Activated effector memory CD4-positive, alpha-beta T cell treated with anti-CD3 and anti-CD28 coated beads, Interleukin-2, amount 50 U/mL, for 16 hours (primary cell): ENCODE results near the gene MSRB3.
"Not testable (repeated sequence)": the region's sequence is repeated elsewhere in the genome, so short reads cannot be mapped to it uniquely, and the experiment has no call there.

Source experiments
- DNase-seq: peaks from one replicate; pipeline ENCODE4 v3.0.0-alpha.2; 2020

Gene MSRB3

DNA sequence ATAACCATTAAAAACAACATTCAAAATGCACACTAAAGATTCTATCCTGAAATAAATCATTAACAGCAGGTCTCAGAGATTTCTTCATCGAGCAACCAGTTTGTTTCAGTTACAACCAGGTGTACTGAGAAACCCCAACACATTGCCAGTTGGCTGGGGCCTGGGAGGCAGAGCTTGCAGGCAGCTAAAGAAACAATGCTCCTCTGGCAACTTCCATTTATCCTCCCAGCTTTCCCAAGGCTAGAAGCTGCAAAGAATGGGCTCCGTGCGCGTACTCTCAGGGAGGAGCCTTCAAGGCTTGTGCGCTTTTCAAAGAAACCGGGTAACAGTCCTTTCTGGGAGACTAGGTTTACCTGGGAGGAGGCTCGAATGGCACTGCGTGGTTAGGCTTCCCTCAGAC lies 181.6 kb downstream of the MSRB3 start:
- no peak for DNase-seq

DNA sequence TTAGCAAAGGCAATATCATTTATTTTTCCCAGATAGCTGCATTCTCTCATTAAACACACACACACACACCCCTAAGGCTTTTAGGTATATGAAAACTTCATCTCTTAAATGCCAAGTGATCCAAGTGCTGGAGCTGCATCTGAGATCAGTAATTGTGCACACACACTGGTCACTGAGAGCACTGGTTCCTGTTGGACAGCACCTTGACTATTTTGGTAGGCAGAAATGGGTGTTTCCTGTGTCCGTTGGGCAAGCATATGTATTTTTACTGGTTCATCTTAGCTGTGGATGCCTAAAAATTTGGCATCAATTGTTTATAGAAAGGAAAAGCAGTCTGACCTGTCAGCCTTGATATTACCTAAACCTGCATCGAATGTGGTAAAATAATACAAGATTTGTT lies 182.5 kb downstream of the MSRB3 start:
- DNase-seq: no peak

DNA sequence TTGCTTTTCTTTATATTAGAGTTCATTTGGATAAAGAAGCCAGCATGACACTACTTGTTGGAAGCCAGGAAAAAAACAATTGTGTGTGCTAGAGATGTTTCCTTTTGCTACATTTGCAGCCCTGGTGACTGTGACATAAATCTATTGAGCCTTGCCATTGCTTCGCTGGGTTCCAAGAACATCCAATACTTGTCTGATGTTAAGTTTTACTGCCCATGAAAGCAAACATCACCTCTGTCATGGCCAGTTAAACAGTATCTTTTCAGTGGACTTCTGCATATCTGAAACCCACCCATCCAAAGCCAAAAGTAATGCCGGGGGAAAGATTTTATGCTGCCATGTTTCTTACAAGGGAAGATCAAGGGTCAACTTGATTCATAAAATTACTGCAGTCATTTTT lies 184.0 kb downstream of the MSRB3 start:
- DNase-seq: no peak

DNA sequence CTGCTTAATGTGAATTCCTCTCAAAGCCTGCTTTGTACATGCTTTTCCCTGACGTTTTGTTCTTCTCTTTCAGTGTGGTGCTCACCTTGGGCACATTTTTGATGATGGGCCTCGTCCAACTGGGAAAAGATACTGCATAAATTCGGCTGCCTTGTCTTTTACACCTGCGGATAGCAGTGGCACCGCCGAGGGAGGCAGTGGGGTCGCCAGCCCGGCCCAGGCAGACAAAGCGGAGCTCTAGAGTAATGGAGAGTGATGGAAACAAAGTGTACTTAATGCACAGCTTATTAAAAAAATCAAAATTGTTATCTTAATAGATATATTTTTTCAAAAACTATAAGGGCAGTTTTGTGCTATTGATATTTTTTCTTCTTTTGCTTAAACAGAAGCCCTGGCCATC lies 184.6 kb downstream of the MSRB3 start:
- DNase-seq: no peak

DNA sequence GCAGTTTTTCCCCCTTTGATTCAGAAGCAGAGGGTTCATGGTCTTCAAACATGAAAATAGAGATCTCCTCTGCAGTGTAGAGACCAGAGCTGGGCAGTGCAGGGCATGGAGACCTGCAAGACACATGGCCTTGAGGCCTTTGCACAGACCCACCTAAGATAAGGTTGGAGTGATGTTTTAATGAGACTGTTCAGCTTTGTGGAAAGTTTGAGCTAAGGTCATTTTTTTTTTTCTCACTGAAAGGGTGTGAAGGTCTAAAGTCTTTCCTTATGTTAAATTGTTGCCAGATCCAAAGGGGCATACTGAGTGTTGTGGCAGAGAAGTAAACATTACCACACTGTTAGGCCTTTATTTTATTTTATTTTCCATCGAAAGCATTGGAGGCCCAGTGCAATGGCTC lies 185.1 kb downstream of the MSRB3 start:
- DNase-seq: no peak

DNA sequence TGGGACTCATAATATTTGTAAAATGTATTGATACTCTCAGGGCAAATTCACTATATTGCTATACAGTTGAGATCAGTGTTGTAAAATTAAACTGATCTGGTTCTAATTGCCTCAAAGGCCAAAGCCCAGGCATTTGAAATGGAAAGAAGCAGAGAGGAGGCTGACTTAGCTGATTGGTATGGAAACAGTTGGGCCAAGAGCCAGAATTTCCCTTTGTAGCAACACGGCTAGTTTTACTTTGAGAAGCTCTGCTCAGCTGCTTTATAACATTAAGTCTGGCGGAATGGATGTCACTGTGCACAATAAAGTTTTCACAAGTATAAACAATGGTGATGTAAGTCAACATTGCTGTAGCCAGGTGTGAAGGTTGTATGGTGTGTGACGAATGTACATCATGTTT lies 186.4 kb downstream of the MSRB3 start:
- no peak for DNase-seq

DNA sequence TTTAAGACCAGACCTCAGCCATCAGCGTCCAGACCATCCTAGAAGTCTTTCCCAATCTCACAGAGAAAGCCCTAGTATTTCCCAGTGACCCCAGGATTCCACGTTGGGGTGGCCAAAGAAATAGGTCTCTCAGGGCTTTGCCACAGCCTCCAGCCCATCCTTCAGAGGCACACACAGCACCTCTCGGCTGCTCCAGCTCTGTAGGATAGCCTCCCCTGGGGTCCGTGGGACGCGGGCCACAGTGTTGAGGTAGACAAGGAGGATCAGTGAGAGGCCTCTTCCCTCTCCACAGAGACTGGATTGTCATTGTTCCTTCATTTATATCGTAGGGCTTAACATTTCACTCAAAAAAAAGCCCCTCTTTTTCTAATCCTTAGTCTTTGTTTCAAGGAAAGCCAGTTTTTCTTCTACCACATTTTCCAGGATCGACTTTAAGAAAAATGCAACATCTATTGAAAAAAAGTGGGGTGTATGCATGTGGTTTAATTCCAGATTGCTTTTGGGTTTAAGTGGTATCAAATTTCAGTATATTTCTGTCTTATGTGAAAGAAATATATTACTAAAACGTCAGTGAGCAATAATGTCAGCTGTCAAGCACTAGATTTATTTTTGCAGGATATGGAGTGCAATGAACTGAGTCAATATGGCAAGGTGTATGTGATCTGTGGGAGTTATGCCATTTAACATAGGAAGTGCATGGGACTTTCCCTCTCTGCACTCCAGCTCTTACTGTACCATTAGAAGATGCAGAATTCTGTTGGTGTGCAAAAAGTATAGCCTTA lies 187.5 kb downstream of the MSRB3 start:
- DNase-seq: no peak

DNA sequence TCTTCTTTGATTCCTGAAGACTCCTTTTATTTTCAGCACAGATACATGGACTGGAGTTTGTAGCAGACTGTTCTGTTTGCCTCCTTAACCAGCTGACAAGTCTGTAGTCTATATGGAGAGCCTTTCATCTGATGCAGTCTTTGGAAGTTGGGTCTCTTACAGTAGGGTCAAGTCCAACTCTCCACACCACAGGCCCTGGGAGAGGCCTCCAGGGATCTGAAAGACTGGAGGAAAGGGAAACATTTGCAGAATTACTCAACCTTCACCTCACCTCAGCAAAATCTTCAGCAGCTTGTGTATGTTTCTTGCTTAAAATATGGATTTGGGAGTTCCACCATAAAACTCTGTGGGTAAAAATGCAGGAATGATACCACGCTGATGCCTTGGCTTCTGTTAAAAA lies 188.4 kb downstream of the MSRB3 start:
- no peak for DNase-seq

DNA sequence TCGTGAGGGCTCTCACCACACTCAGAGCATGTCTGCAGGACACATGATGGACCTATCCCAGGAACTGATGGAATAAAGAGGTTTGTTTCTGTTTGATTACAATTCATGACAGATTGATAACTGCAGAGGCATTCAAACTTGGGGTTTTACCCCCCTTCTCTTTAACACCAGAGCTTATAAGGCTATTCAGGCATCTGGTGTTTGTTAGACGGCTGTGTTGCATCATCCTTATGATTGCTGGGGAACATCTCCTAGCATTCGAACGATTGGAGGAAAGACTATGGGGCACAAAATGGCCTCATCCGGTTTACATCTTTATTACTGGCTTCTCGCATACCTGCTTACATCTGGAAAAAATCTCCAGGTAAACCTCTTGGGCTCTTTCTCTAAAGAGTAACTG lies 191.8 kb downstream of the MSRB3 start:
- DNase-seq: no peak

DNA sequence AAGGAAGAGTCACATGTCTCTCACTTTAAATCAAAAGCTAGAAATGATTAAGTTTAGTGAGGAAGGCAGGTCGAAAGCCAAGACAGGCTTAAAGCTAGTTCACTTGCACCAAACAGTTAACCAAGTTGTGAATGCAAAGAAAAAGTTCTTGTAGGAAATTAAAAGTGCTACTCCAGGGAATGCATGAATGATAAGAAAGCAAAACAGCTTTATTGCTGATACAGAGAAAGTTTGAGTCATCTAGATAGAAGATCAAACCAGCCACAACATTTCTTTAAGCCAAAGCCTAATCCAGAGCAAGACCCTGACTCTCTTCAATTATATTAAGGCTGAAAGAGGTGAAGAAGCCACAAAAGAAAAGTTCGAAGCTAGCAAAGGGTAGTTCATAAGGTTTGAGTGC lies 193.6 kb downstream of the MSRB3 start:
- no peak for DNase-seq

DNA sequence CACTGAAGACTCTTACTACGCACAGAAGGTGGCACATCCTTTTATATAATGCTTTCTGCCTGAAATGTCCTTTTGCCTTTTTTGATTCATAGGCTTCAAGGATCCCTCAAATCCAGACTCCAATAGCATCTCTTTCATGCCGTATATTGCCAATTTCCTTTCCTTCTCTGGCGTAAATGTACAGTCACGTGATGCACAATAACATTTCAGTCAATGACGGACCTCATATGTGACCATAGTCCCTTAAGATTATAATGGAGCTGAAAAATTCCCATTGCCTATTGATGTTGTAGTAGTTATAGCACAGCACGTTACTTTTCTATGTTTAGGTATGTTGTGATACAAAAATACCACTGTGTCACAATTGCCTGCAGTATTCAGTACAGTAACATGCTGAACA lies 196.3 kb downstream of the MSRB3 start:
- DNase-seq: no peak

DNA sequence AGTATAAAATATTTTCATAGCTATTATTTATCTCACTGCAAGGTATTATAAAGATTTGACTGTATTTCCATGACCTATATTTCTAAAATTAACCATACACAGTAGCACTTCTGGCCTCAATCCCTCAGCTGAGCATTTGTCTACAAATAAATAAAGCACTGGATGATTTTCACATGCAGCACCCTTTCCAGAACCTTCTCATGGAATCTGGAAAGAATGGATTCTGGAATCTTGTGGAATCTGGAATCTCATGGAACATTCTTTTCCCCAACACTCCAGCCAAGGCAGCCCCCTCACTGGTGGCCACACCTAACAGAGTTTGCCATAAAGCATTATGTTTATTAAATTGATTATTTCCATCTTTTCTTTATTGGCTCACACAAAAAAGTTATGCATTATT lies 199.2 kb downstream of the MSRB3 start:
- no peak for DNase-seq

DNA sequence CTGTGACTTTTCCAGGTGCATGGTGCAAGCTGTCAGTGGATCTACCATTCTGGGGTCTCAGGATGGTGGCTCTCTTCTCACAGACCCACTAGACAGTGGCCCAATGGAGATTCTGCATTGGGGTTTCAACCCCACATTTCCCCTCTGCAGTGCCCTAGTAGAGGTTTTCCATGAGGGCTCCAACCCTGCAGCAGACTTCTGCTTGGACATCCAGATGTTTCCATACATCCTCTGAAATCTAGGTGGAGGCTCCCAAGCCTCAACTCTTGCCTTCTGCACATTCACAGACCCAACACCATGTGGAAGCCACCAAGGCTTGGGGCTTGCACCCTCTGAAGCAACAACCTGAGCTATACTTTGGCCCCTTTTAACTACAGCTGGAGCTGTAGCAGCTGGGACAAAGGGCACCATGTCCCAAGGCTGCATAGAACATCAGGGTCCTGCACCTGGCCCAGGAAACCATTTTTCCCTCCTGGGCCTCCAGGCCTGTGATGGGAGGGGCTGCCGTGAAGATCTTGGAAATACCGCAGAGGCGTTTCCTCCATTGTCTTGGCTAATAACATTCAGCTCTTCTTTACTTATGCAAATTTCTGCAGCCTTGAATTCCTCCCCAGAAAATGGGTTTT lies 205.5 kb downstream of the MSRB3 start:
- DNase-seq: not testable (repeated sequence)

DNA sequence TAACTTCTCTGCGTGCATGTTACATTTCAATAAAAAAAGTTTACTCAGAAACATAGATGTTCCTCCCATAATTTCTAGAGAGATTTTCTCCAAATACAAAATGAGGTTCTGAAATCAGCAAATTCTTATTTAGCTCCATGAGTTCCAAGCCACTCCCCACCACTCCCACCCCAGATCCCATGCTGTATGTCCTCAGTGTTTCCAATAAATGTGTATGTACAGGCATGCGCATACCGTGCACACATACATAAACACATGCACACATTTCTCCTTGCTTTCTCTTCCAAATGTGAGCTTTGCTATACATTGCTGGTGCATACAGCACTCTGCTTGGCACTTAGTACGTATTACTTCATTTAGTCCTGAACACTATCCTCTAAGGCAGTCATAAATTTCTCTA lies 209.7 kb downstream of the MSRB3 start:
- no peak for DNase-seq

DNA sequence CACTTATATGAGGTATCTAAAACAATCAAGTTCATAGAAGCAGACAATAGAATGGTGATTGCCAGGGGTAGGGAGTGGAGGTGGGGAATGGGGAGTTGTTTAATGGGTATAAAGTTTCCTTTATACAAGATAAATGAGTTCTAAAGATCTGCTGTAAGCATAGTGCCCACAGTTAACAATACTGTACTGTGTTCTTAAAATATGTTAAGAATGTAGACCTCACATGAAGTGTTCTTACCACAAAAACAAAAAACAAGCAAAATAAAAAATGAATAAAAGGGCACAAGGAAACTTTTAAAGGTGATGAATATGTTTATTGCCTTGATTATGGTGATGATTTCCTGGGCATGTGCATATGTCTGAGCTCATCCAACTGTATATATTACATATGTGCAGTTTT lies 211.8 kb downstream of the MSRB3 start:
- DNase-seq: no peak

DNA sequence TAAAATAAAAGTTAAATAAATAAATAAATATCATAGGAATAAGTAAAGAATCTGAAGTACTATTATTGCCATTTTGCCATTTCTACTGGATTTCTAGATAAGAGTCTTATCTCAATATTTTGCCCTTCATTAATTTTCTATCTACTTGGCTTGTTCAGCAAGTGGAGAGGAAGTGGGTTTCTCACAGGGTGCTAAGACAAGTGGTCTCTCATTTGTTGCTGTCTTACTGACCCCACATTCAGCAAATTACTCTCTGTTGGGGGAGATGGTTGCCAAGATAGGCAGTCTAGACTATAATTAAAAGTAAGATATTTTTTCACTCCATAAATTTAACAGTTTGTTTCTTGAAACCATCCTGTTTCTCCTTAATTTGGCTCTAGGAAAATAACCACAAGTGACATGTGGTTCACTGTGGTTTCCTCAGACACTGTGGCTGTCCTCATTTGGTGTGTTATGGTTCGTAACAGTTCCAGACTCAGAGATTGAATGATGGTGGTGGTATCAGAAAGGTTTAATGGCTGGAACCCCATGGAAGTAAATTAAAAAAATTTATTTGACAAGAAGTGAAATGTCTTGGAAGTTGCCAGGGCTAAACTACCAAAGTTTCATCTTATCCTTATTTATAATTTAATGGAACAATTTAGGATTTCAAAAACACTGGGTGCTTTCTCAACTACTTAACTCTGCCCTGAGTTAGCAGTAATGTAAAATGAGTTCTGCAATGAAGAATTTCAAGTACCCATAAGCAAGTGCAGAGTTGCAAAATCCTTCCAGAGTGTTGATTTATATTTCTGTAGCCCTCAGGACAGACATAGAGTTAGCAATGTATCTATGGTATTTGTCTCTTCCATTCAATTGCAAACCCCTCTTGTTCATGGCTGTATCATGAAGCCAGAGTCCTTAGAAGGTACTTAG lies 214.8 kb downstream of the MSRB3 start:
- no peak for DNase-seq

DNA sequence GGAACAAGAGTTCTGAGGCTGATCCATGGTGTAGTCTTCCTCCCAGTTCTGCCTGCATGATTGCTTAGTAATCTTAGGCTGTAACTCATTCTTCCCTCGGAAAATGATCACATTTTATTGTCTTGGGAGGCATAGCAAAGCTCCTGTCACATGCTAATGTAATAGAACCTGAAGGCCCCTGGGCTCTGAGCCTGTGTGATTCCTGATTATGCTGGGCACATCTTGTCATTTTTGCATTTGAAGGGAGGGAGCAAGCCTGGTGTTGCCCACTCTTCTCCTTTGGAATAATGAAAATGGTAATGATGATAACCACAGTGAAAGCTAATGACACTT lies 215.4 kb downstream of the MSRB3 start:
- DNase-seq: no peak

DNA sequence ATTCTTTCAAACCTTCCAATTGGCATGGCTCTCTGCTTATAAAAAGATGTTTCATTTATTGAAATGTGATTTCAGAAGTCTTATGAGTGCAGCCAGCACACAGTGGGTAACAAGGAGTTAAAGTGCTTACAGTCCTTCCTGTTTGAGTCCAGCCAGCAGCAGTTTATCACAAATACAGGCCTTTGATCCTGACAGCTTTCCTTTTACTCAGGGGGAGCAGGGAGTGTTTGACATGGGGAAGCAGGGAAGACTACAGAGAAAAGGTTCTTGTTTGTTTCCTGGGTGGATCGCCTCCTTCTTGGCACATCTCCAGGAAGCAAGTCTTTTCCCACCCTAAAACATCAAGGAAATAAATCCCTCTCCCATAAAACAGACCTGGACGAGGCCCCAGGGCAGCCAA lies 216.1 kb downstream of the MSRB3 start:
- no peak for DNase-seq

DNA sequence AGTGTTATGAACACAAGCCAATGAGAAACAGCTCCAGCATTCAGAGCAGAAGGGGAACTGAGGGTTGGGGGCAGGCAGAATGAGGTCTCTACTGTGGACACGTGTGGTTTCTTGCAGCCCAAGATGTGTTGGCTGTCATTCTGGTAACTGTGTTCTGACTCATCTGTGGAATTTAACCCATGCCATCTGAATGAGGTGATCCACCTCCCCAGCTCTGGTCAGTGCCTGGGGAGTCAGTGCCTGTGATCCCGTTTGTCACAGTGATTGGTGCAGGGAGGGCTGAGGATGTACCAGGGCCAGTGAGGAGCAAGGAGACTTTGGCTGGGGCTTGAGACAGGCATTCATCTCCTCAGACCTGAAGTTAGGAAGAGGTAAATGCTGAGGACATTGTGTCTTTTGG lies 216.8 kb downstream of the MSRB3 start:
- no peak for DNase-seq

DNA sequence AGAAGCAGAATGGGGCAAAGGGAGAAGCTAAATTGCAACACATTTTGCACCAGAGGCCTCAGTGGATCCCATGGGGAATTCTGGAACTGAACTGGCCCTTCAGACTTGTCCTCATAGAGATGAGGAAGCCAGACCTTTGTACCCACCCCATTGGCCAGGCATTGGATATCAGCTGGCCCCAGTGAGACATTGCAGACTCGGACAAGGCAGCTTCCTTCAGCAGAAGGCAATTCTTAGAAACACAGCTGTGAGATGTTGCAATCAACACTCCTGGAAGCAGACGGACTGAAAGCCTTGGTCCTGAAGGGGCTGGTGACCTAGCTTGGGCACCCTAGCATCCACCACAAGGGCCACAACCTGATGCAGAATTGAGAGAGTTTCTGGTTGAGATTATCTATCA lies 218.1 kb downstream of the MSRB3 start:
- no peak for DNase-seq

DNA sequence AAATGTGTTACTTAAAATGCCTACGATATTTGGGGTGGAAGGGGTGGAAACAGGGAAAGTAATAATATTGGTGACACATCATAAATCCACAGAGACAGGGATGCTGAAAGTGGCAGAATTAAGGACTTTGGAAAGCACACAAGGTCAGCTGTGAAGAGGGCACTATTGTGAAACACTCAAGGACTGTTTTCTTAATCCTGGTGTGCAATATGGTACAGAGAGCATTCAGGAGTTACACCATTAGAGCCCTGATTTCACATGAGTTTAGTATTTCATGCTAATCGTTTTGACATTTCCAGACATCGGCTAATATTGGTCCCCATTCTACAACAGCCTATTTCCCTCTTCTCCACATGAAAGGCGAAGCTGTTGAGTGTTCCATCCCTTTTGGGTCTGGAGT lies 219.2 kb downstream of the MSRB3 start:
- no peak for DNase-seq

DNA sequence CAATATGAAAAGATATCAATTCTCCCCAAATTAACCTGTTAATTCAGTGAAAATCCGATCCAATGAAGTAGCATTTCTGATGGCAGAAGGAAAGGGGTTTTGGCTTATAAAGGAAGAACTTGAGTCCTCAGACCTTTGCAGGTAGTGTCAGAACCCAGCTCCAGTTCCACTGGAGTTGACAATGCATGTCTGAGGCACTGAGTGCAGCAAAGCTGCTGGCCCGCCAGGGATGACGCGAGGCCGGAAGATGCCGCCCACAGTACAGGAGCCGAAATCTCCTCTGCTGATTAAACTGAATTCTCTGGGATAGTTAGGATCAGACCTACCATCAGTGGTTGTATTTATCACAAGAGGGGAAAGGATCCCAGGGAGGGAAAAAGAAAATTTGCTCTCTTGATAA lies 220.7 kb downstream of the MSRB3 start:
- no peak for DNase-seq

DNA sequence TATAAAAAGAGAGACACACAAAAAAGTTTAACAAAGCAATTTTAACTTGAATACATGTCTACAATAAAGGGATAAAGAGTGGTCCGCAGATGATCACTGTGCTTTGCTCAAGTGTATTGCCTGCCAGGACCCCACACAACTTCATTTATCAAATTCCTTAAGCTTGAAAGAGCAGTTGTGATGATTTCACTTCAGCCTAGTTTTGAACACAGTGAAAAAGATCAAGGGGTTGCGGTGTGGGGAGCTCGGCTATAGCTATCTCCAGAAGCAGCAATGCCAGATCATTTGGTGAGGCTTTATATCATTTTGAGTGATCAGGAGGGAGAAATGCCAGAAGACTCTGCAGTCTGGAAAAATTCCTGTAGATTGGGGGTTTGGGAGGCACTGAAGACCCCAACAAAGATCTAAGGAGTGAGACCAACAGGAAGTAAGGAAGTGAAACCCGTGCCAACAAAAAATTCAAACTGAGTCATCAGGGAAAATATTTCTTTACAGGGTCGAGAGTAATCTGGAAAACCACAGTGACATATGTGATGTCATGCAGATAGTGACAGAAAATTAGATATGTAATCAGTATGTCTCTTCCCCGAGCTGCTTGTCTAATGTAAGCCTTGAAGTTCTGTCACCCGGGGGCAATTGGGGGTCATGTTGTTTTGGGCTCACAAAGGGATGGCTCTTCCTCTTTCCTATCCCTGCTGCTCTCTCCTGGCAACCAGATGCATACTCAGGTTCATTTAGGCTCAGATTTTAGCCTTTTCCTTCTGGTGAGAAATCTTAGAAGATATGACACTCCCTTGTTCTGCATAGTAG lies 221.8 kb downstream of the MSRB3 start:
- no peak for DNase-seq
